ENCODE results near the gene MAP7.
A peak's percentile ranks its signal among the peaks of the same experiment; 100 is the strongest.
"Not testable (repeated sequence)": the region's sequence is repeated elsewhere in the genome, so short reads cannot be mapped to it uniquely, and the experiment has no call there.

MAP7 gene

GRCh38 chr6:136324686-136325380 is 225.4 kb downstream of the MAP7 start:
- no peak for FAIRE-seq
- DNase-seq (ENCODE audit: extremely low spot score, insufficient read length, low read depth), result no peak

- FAIRE-seq (no peak), DNase-seq (ENCODE audit: extremely low spot score, insufficient read length, low read depth) (no peak)
Observed at GRCh38 chr6:136323431-136324112, 226.7 kb downstream of the MAP7 start.

GRCh38 chr6:136319732-136320131 is 230.5 kb downstream of the MAP7 start:
- DNase-seq (ENCODE audit: extremely low spot score, insufficient read length, low read depth), result no peak
- FAIRE-seq, result no peak

GRCh38 chr6:136318676-136319075 is 231.5 kb downstream of the MAP7 start:
- DNase-seq (ENCODE audit: extremely low spot score, insufficient read length, low read depth) (no peak), FAIRE-seq (no peak)

- DNase-seq (ENCODE audit: extremely low spot score, insufficient read length, low read depth) (no peak), FAIRE-seq (no peak)
Observed at GRCh38 chr6:136317971-136318370, 232.3 kb downstream of the MAP7 start.

- FAIRE-seq (peak; percentile 88), DNase-seq (ENCODE audit: extremely low spot score, insufficient read length, low read depth) (peak; percentile 17)
Observed at GRCh38 chr6:136317021-136317694, 233.1 kb downstream of the MAP7 start.

GRCh38 chr6:136315594-136315993 is 234.6 kb downstream of the MAP7 start:
- FAIRE-seq, result no peak

GRCh38 chr6:136312975-136313374 is 237.2 kb downstream of the MAP7 start:
- FAIRE-seq, result no peak
- DNase-seq (ENCODE audit: extremely low spot score, insufficient read length, low read depth), result no peak

More at GRCh38 chr6:136315594-136315993, 234.6 kb downstream of the MAP7 start:
- no peak for DNase-seq (ENCODE audit: extremely low spot score, insufficient read length, low read depth)

GRCh38 chr6:136309729-136310311 is 240.4 kb downstream of the MAP7 start:
- DNase-seq (ENCODE audit: extremely low spot score, insufficient read length, low read depth), result no peak
- no peak for FAIRE-seq

- DNase-seq (ENCODE audit: extremely low spot score, insufficient read length, low read depth) (no peak), FAIRE-seq (no peak)
Observed at GRCh38 chr6:136309171-136309570, 241.1 kb downstream of the MAP7 start.

- FAIRE-seq; DNase-seq (ENCODE audit: extremely low spot score, insufficient read length, low read depth): not testable (repeated sequence)
Observed at GRCh38 chr6:136308469-136308868, 241.8 kb downstream of the MAP7 start.

- DNase-seq (ENCODE audit: extremely low spot score, insufficient read length, low read depth), result no peak
- FAIRE-seq, result no peak
Observed at GRCh38 chr6:136307351-136307750, 242.9 kb downstream of the MAP7 start.

GRCh38 chr6:136306466-136306865 is 243.8 kb downstream of the MAP7 start:
- FAIRE-seq (no peak), DNase-seq (ENCODE audit: extremely low spot score, insufficient read length, low read depth) (no peak)

GRCh38 chr6:136304410-136304809 is 245.8 kb downstream of the MAP7 start:
- no peak for FAIRE-seq

GRCh38 chr6:136303516-136303915 is 246.7 kb downstream of the MAP7 start:
- DNase-seq (ENCODE audit: extremely low spot score, insufficient read length, low read depth), result no peak
- no peak for FAIRE-seq

More at GRCh38 chr6:136304410-136304809, 245.8 kb downstream of the MAP7 start:
- DNase-seq (ENCODE audit: extremely low spot score, insufficient read length, low read depth), result no peak

GRCh38 chr6:136294621-136295020 is 255.6 kb downstream of the MAP7 start:
- FAIRE-seq (no peak), DNase-seq (ENCODE audit: extremely low spot score, insufficient read length, low read depth) (no peak)
